Stomach smooth muscle (tissue), 2 donors: Measurements from ENCODE around the gene LIPK.
"Not testable (repeated sequence)": the region's sequence is repeated elsewhere in the genome, so short reads cannot be mapped to it uniquely, and the experiment has no call there.

Experiments used
- H3K27ac ChIP-seq: one replicate; pipeline ENCODE4 v1.7.0; 2013; ENCODE audit warnings: mild to moderate bottlenecking, low read length, inconsistent platforms
- H3K27me3 ChIP-seq, 2 donors: one replicate each; pipeline ENCODE4 v1.7.0; 2013; ENCODE audit warnings: low read length in 2 of 2; ENCODE audit not compliant: insufficient read depth in 2 of 2, control insufficient read depth in 1 of 2
- H3K36me3 ChIP-seq, 2 donors: one replicate each; pipeline ENCODE4 v1.7.0; 2013; ENCODE audit warnings: low read length in 2 of 2; ENCODE audit not compliant: control insufficient read depth in 2 of 2, insufficient read depth in 2 of 2
- H3K4me1 ChIP-seq: one replicate; pipeline ENCODE4 v1.7.0; 2013; ENCODE audit warnings: low read length; ENCODE audit not compliant: control insufficient read depth, insufficient read depth
- H3K4me3 ChIP-seq, 2 donors: one replicate each; pipeline ENCODE4 v1.7.0; 2013; ENCODE audit warnings: low read length in 2 of 2
- H3K9ac ChIP-seq, 2 donors: one replicate each; pipeline ENCODE4 v1.7.0; 2013; ENCODE audit warnings: low read length in 2 of 2, mild to moderate bottlenecking in 1 of 2
- H3K9me3 ChIP-seq, 2 donors: one replicate each; pipeline ENCODE4 v1.7.0; 2013; ENCODE audit warnings: low read length in 2 of 2; ENCODE audit not compliant: control insufficient read depth in 2 of 2
- donor health status: healthy.
- donor health status: Pancreatic carcinoma.

Gene LIPK

DNA sequence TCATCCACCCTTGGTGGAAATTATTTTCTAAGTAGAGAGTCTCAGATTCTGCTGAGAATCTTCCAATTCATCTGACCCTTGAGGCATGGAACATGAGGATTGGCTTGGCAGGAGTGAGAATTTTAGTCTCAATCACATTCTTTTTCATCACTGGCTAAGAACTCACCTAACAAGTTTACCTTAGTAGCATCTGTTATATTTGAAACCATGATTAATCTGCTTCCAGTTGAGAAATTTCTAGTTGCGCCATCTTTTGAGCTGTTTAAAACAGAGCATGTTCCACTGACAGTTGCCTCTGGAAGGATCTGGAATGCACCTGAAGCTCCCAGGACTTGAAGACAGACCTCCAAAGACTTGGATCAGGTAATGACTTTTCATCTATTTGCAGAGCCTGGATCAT is at the start of gene LIPK:
TSS of gene LIPK (plus strand) at position 292 of the 400 bp plus-strand sequence. CDS start 18,295 bp downstream, outside the sequence.
- no peak within 1 kb of the TSS for H3K27ac ChIP-seq
- H3K27me3 ChIP-seq, result no peaks in the 10 kb centered on the region
- H3K36me3 ChIP-seq, result no peaks in the 10 kb centered on the region
- no peaks in the 10 kb centered on the region for H3K9me3 ChIP-seq
- no peak within 1 kb of the TSS for H3K9ac ChIP-seq
- no peaks in the 10 kb centered on the region for H3K4me1 ChIP-seq
- no peak within 1 kb of the TSS for H3K4me3 ChIP-seq

GRCh38 chr10:88657901-88658300 is 48.1 kb upstream of the LIPK start:
- H3K9ac ChIP-seq, result no peak overlapping the region
- H3K27ac ChIP-seq, result no peak overlapping the region
- H3K4me3 ChIP-seq, result no peak overlapping the region
- no peaks in the 10 kb centered on the region for H3K4me1 ChIP-seq
- no peaks in the 10 kb centered on the region for H3K36me3 ChIP-seq
- H3K9me3 ChIP-seq, result no peaks in the 10 kb centered on the region
- no peaks in the 10 kb centered on the region for H3K27me3 ChIP-seq

DNA sequence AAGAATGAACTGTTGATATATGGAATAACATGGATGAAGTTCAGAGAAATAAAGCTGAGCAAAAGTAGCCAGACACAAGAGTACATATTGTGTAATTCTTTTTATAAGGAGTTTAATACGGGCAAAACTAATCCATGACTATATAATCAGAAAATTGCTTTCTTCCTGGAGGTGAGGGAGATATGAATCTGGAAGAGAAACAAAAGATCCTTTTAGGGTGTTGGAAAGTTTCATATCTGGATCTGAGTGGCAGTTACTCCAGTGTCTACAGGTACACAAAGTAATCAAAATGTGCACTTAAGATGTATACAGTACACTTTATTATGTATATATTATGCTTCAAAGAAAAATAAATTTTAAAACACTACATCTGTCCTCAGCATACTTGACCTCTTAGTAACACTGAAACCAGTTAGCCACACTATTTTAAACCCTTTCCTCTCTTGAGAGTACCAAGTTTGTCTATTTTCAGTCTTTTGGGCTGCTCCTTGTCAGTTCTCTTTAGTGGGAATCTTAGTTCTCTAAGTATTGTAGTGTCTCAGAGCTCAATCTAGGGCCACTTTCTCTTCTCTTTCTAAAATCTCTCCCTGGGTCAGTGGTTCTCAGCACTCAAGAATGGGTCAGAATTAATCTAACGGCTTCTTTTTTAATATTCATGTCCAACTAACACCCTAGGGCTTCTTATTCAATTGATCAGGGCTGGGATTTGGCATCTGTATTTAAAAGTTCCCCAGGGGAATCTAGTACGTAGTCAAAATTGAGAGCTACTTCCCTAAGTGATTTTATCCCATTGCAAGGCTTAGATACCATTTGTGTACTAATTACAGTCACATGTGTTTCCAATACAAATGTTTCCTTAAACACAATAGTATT is 46.1 kb upstream of the LIPK start:
- no peaks in the 10 kb centered on the region for H3K36me3 ChIP-seq
- no peaks in the 10 kb centered on the region for H3K4me1 ChIP-seq
- no peak overlapping the region for H3K4me3 ChIP-seq
- no peaks in the 10 kb centered on the region for H3K9me3 ChIP-seq
- H3K27me3 ChIP-seq, result no peaks in the 10 kb centered on the region
- H3K27ac ChIP-seq, result no peak overlapping the region
- no peak overlapping the region for H3K9ac ChIP-seq

GRCh38 chr10:88660598-88660884 is 45.5 kb upstream of the LIPK start:
- Histone ChIP-seq H3K9ac (no peak overlapping the region), H3K27me3 (no peaks in the 10 kb centered on the region), H3K27ac (no peak overlapping the region), H3K9me3 (no peaks in the 10 kb centered on the region), H3K4me3 (no peak overlapping the region), H3K4me1 (no peaks in the 10 kb centered on the region), H3K36me3 (no peaks in the 10 kb centered on the region)

GRCh38 chr10:88661018-88661417 is 45.0 kb upstream of the LIPK start:
- Histone ChIP-seq H3K9me3 (no peaks in the 10 kb centered on the region), H3K27me3 (no peaks in the 10 kb centered on the region), H3K9ac (no peak overlapping the region), H3K27ac (no peak overlapping the region), H3K36me3 (no peaks in the 10 kb centered on the region), H3K4me3 (no peak overlapping the region), H3K4me1 (no peaks in the 10 kb centered on the region)

- no peak overlapping the region for H3K9ac ChIP-seq
- H3K27ac ChIP-seq, result no peak overlapping the region
- H3K9me3 ChIP-seq, result no peaks in the 10 kb centered on the region
- no peaks in the 10 kb centered on the region for H3K27me3 ChIP-seq
- H3K4me1 ChIP-seq, result no peaks in the 10 kb centered on the region
- no peaks in the 10 kb centered on the region for H3K36me3 ChIP-seq
- no peak overlapping the region for H3K4me3 ChIP-seq
Measured at GRCh38 chr10:88661577-88661976, 44.5 kb upstream of the LIPK start.

DNA sequence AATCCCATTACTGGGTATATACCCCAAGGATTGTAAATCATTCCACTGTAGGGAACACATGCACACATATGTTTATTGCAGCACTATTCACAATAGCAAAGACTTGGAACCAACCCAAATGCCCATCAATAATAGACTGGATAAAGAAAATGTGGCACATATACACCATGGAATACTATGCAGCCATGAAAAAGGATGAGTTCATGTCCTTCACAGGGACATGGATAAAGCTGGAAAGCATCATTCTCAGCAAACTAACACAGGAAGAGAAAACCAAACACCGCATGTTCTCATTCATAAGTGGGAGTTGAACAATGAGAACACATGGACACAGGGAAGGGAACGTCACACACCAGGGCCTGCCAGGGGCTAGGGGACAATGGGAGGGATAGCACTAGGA is 42.9 kb upstream of the LIPK start:
- not testable (repeated sequence) for H3K27ac ChIP-seq, H3K9ac ChIP-seq, H3K27me3 ChIP-seq, H3K36me3 ChIP-seq, H3K4me3 ChIP-seq, H3K4me1 ChIP-seq, H3K9me3 ChIP-seq

DNA sequence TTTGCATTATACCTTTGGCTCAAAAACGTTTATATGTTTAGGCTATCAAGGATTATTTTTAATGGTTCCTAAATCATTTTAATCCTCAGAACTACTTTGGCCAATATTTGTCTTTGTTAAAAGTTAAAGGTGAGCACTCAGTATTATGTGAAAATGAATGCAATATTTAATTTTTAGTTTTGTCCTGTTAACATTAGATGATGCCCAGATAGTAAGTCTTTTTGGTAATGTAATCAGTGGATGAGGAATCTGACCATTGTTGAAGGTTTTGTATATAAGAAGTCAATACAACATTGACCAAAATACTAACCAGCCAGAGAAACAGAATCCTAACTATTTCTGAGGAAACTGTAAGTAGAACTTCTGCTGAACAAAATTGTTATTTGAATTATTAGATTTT is 41.9 kb upstream of the LIPK start, which contains the start of gene LIPF:
TSS of gene LIPF (plus strand) at position 301 of the 400 bp plus-strand sequence. CDS start 2,856 bp downstream, outside the sequence.
- no peaks in the 10 kb centered on the region for H3K4me1 ChIP-seq
- no peak within 1 kb of the TSS for H3K9ac ChIP-seq
- no peaks in the 10 kb centered on the region for H3K9me3 ChIP-seq
- no peaks in the 10 kb centered on the region for H3K36me3 ChIP-seq
- no peaks in the 10 kb centered on the region for H3K27me3 ChIP-seq
- H3K27ac ChIP-seq, result no peak within 1 kb of the TSS
- H3K4me3 ChIP-seq, result no peak within 1 kb of the TSS

GRCh38 chr10:88668465-88668864 is 37.6 kb upstream of the LIPK start:
- H3K4me1 ChIP-seq, result no peaks in the 10 kb centered on the region
- H3K27me3 ChIP-seq, result no peaks in the 10 kb centered on the region
- H3K36me3 ChIP-seq, result no peaks in the 10 kb centered on the region
- H3K4me3 ChIP-seq, result no peak overlapping the region
- H3K27ac ChIP-seq, result no peak overlapping the region
- H3K9ac ChIP-seq, result no peak overlapping the region
- no peaks in the 10 kb centered on the region for H3K9me3 ChIP-seq

DNA sequence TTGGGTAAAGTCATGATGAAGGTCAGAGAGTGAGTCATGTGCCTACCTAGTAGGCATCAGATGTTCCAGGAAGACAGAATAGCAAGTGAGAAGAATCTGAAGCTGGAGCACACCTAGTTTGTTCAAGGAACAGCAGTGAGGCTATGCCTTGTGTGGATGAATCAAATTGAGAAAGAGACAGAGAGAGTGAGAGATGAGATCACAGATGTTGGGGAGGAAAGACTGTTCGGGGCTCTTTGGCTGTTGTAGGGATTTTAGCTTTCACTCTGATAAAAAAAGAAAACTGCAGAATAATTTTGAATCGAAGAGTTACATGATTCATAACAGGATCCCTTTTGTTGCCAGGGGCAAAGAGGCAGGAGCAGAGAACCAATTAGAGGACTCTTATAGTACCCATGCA is 35.6 kb upstream of the LIPK start:
- H3K36me3 ChIP-seq, result no peaks in the 10 kb centered on the region
- H3K4me3 ChIP-seq, result no peak overlapping the region
- no peaks in the 10 kb centered on the region for H3K9me3 ChIP-seq
- no peaks in the 10 kb centered on the region for H3K27me3 ChIP-seq
- no peaks in the 10 kb centered on the region for H3K4me1 ChIP-seq
- no peak overlapping the region for H3K9ac ChIP-seq
- no peak overlapping the region for H3K27ac ChIP-seq

- Histone ChIP-seq H3K27ac (no peak overlapping the region), H3K9ac (no peak overlapping the region), H3K36me3 (no peaks in the 10 kb centered on the region), H3K9me3 (no peaks in the 10 kb centered on the region), H3K4me3 (no peak overlapping the region), H3K4me1 (no peaks in the 10 kb centered on the region), H3K27me3 (no peaks in the 10 kb centered on the region)
Measured at GRCh38 chr10:88672041-88672440, 34.0 kb upstream of the LIPK start.
